ENCODE results near the gene LOXHD1. TPM values are rescaled to one million over a fixed set of nuclear protein-coding genes. Genes with fewer than 3 reads are reported as not detected.

Gene LOXHD1
- total and polyA plus RNA-seq, 10 of the 15 experiments (the other 5 are each of a cell fraction or from before 2014, with no cell fraction given) = not detected

DNA sequence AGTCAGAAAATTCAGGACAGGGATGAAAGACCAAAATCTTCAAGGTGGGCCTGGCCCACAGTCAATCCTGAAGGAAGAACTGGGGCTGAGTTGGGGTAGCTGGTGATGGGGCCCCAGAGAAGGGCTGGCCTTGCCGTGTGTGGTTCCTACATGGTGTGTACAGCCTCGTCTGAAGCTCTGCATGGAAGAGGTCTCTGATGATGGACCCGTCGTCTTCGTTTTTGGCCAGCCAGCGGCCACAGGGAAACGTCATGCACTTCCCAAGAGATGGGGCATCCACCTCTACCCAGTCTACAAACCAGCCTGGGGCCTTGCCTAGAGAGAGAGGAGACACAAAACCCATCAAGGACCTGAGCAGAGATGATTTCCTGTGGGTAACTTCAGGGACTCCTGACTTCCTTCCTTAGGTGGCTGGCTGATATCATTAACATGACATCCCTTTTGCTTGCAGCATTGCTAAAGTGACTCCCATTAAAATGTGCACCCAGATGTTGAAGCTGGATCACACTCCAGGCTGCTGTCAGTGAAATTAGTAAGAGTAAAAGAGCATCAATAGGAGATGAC is 115.3 kb downstream of the LOXHD1 start:
- Histone ChIP-seq H3K36me3 (ENCODE audit: control insufficient read depth in 2 of 2, insufficient read depth in 2 of 2, low read length in 1 of 2) (no peaks in the 10 kb centered on the region), H3K27me3 (replicated peaks in 1 of 2; ENCODE audit: control insufficient read depth in 2 of 2, insufficient read depth in 2 of 2, low read length in 1 of 2) (no peaks in the 10 kb centered on the region; a peak in 2 of 4 replicates), H3K4me1 (ENCODE audit: control insufficient read depth, insufficient read depth, low read length) (no peaks in the 10 kb centered on the region), H2AFZ (ENCODE audit: control insufficient read depth, low read depth, low read length) (no peak overlapping the region), H3K9me3 (replicated peaks; ENCODE audit: control insufficient read depth, insufficient read depth, low read length) (no peaks in the 10 kb centered on the region), H3K4me3 (no peak overlapping the region), H4K20me1 (ENCODE audit: control insufficient read depth, insufficient read depth) (no peaks in the 10 kb centered on the region), H3K4me2 (ENCODE audit: control insufficient read depth, insufficient read depth) (no peak overlapping the region), H3K79me2 (ENCODE audit: control insufficient read depth, insufficient read depth, low read length) (no peaks in the 10 kb centered on the region), H3K27ac (ENCODE audit: control insufficient read depth, insufficient read depth) (no peak overlapping the region), H3K9ac (ENCODE audit: control insufficient read depth, insufficient read depth, low read length) (no peak overlapping the region)
- ChIA-PET SMC1A (ENCODE audit: uncharacterized antibody, unreplicated experiment) (no interaction called here), RAD21 (ENCODE audit: unreplicated experiment) (no interaction called here), POLR2A (no interaction called here), CTCF (no interaction called here)
- FAIRE-seq = no peak
- no peak for ATAC-seq
- in situ Hi-C loops (cut with MboI) (no loop called here), intact Hi-C loops (cut with micrococcal nuclease; ENCODE audit: unreplicated experiment) (no loop called here)
- TF ChIP-seq NBN (IDR thresholded peaks at IDR 0.05) = no peak
- TF ChIP-seq, protein P1, sequence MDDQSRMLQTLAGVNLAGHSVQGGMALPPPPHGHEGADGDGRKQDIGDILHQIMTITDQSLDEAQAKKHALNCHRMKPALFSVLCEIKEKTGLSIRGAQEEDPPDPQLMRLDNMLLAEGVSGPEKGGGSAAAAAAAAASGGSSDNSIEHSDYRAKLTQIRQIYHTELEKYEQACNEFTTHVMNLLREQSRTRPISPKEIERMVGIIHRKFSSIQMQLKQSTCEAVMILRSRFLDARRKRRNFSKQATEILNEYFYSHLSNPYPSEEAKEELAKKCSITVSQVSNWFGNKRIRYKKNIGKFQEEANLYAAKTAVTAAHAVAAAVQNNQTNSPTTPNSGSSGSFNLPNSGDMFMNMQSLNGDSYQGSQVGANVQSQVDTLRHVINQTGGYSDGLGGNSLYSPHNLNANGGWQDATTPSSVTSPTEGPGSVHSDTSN (IDR thresholded peaks at IDR 0.05; ENCODE audit: insufficient replicate concordance, low read depth, low read length) = no peak
- no peak for TF ChIP-seq IRF3 (IDR thresholded peaks at IDR 0.05)
- TF ChIP-seq CREM (IDR thresholded peaks at IDR 0.05; ENCODE audit: low read depth) = no peak
- TF ChIP-seq ZBTB11 (CRISPR knock-in tag; IDR thresholded peaks at IDR 0.05) = no peak
- no TSS peak for BruUV-seq (replicated peaks)
- no peak for DNase-seq (ENCODE audit: low read depth, low spot score)
- 0% methylated on average over 7 of the region's 7 CpGs for WGBS (ENCODE audit: insufficient coverage, insufficient replicate concordance, low lambda C conversion rate, missing lambda C conversion rate)

Data from GM12878 (cell line).